Activated CD4-positive, alpha-beta T cell treated with anti-CD3 and anti-CD28 coated beads, Interleukin-2, amount 50 U/mL, for 4 hours (primary cell): ENCODE results near the gene XIRP1.
A peak's percentile ranks its signal among the peaks of the same experiment; 100 is the strongest.

Experiments
- DNase-seq, 2 experiments: peaks; one replicate each; pipeline ENCODE4 v3.0.0-alpha.2; 2020

Gene XIRP1

GRCh38 chr3:39158148-39158715 is 34.2 kb downstream of the XIRP1 start:
- no peak for DNase-seq

- no peak for DNase-seq
Observed at GRCh38 chr3:39157359-39157758, 35.0 kb downstream of the XIRP1 start.

GRCh38 chr3:39156421-39156820 is 36.0 kb downstream of the XIRP1 start:
- no peak for DNase-seq

GRCh38 chr3:39154280-39155021 is 37.9 kb downstream of the XIRP1 start:
- DNase-seq, result no peak

- DNase-seq, result no peak
Observed at GRCh38 chr3:39153977-39154279, 38.5 kb downstream of the XIRP1 start.

- DNase-seq, result peak; percentile 55 to 62
Observed at GRCh38 chr3:39150803-39151631, 41.4 kb downstream of the XIRP1 start.

GRCh38 chr3:39150148-39150802 is 42.1 kb downstream of the XIRP1 start:
- no peak for DNase-seq

- DNase-seq, result no peak
Observed at GRCh38 chr3:39149498-39150147, 42.8 kb downstream of the XIRP1 start.

- no peak for DNase-seq
Observed at GRCh38 chr3:39149059-39149455, 43.3 kb downstream of the XIRP1 start.

GRCh38 chr3:39148435-39149058 is 43.8 kb downstream of the XIRP1 start:
- DNase-seq, result no peak

GRCh38 chr3:39147711-39148434 is 44.5 kb downstream of the XIRP1 start:
- no peak for DNase-seq

- DNase-seq, result peak; percentile 71 to 77
Observed at GRCh38 chr3:39146611-39147591, 45.5 kb downstream of the XIRP1 start.

- DNase-seq, result no peak
Observed at GRCh38 chr3:39146083-39146501, 46.3 kb downstream of the XIRP1 start.

GRCh38 chr3:39144748-39145380 is 47.5 kb downstream of the XIRP1 start:
- DNase-seq, result no peak

- DNase-seq, result no peak
Observed at GRCh38 chr3:39144095-39144747, 48.2 kb downstream of the XIRP1 start.

GRCh38 chr3:39143051-39143885 is 49.1 kb downstream of the XIRP1 start:
- DNase-seq, result no peak

GRCh38 chr3:39142067-39142466 is 50.3 kb downstream of the XIRP1 start:
- DNase-seq, result no peak
